ENCODE measurements around the gene GTSF1L. TPM values are rescaled to one million over a fixed set of nuclear protein-coding genes. Genes with fewer than 3 reads are reported as not detected.

Gene GTSF1L
- total RNA-seq, 2 experiments from 2014 or later = not detected

GRCh38 chr20:43695571-43695970 lies 31.2 kb downstream of the GTSF1L start:
- Mint-ChIP-seq H3K27ac (no peak overlapping the region), H3K27me3 (no peaks in the 10 kb centered on the region), H3K4me3 (no peak overlapping the region), H3K4me1 (peaks cover 15% of the 10 kb centered on the region), H3K9me3 (no peaks in the 10 kb centered on the region), H3K36me3 (ENCODE audit: low read depth) (peaks cover 30% of the 10 kb centered on the region)
- ChIA-PET POLR2A (no interaction called here), CTCF (no interaction called here)
- no peak for DNase-seq

- peaks cover 7% of the 10 kb centered on the region for H3K4me1 Mint-ChIP-seq
These were observed 32.0 kb downstream of the GTSF1L start for GRCh38 chr20:43694763-43695162.

GRCh38 chr20:43691928-43692524 lies 34.8 kb downstream of the GTSF1L start:
- H3K27me3 Mint-ChIP-seq = no peaks in the 10 kb centered on the region
- no peaks in the 10 kb centered on the region for H3K4me1 Mint-ChIP-seq
- H3K36me3 Mint-ChIP-seq (ENCODE audit: low read depth) = peaks cover 14% of the 10 kb centered on the region
- H3K9me3 Mint-ChIP-seq = no peaks in the 10 kb centered on the region
- ChIA-PET POLR2A (interaction anchor here (0.9 to 1.6 kb wide), 3 partner anchors 24 to 235 kb away, joined by 3 to 6 read pairs (median 3); partner anchors contain the start of gene SRSF6), CTCF (interaction anchor here (0.5 to 3.4 kb wide), 12 partner anchors 11 to 396 kb away, joined by 3 to 27 read pairs (median 4); partner anchors contain the start of gene IFT52)
- no peak overlapping the region for H3K4me3 Mint-ChIP-seq
- peak; percentile 67 for DNase-seq
- no peak overlapping the region for H3K27ac Mint-ChIP-seq

More at GRCh38 chr20:43694763-43695162, 32.0 kb downstream of the GTSF1L start:
- CTCF ChIA-PET = no interaction called here
- DNase-seq = no peak
- no peak overlapping the region for H3K4me3 Mint-ChIP-seq
- no peaks in the 10 kb centered on the region for H3K9me3 Mint-ChIP-seq
- POLR2A ChIA-PET = no interaction called here
- peaks cover 22% of the 10 kb centered on the region for H3K36me3 Mint-ChIP-seq (ENCODE audit: low read depth)
- no peak overlapping the region for H3K27ac Mint-ChIP-seq
- no peaks in the 10 kb centered on the region for H3K27me3 Mint-ChIP-seq

GRCh38 chr20:43690943-43691598 lies 35.7 kb downstream of the GTSF1L start:
- no peak overlapping the region for H3K27ac Mint-ChIP-seq

GRCh38 chr20:43689165-43689564 lies 37.6 kb downstream of the GTSF1L start:
- POLR2A ChIA-PET = no interaction called here
- no peak overlapping the region for H3K27ac Mint-ChIP-seq

More at GRCh38 chr20:43690943-43691598, 35.7 kb downstream of the GTSF1L start:
- ChIA-PET CTCF (interaction anchor here (0.5 to 3.4 kb wide), 7 partner anchors 10 to 397 kb away, joined by 3 to 27 read pairs (median 6); partner anchors contain the start of gene IFT52), POLR2A (interaction anchor here (1.6 kb wide), 1 partner anchor 234 kb away, joined by 6 read pairs; the partner anchor contains the start of gene SRSF6)
- no peaks in the 10 kb centered on the region for H3K27me3 Mint-ChIP-seq
- no peak for DNase-seq
- H3K4me3 Mint-ChIP-seq = no peak overlapping the region
- peaks cover 22% of the 10 kb centered on the region for H3K36me3 Mint-ChIP-seq (ENCODE audit: low read depth)
- no peaks in the 10 kb centered on the region for H3K4me1 Mint-ChIP-seq
- no peaks in the 10 kb centered on the region for H3K9me3 Mint-ChIP-seq

GRCh38 chr20:43686820-43687219 lies 40.0 kb downstream of the GTSF1L start:
- POLR2A ChIA-PET = no interaction called here
- H3K36me3 Mint-ChIP-seq (ENCODE audit: low read depth) = peaks cover 9% of the 10 kb centered on the region
- H3K27ac Mint-ChIP-seq = no peak overlapping the region
- no peak for DNase-seq
- no peaks in the 10 kb centered on the region for H3K9me3 Mint-ChIP-seq
- H3K4me1 Mint-ChIP-seq = no peaks in the 10 kb centered on the region
- CTCF ChIA-PET = no interaction called here
- H3K4me3 Mint-ChIP-seq = no peak overlapping the region
- no peaks in the 10 kb centered on the region for H3K27me3 Mint-ChIP-seq

More at GRCh38 chr20:43689165-43689564, 37.6 kb downstream of the GTSF1L start:
- CTCF ChIA-PET = interaction anchor here (1.1 to 1.5 kb wide), 2 partner anchors 151 to 391 kb away, joined by 3 to 7 read pairs; no protein-coding TSS in a partner anchor
- no peaks in the 10 kb centered on the region for H3K9me3 Mint-ChIP-seq
- H3K4me1 Mint-ChIP-seq = no peaks in the 10 kb centered on the region
- H3K36me3 Mint-ChIP-seq (ENCODE audit: low read depth) = peaks cover 16% of the 10 kb centered on the region
- DNase-seq = no peak
- H3K27me3 Mint-ChIP-seq = no peaks in the 10 kb centered on the region
- H3K4me3 Mint-ChIP-seq = no peak overlapping the region

- ChIA-PET CTCF (no interaction called here), POLR2A (no interaction called here)
- peaks cover 2% of the 10 kb centered on the region for H3K4me1 Mint-ChIP-seq
- H3K36me3 Mint-ChIP-seq (ENCODE audit: low read depth) = peaks cover 22% of the 10 kb centered on the region
- no peaks in the 10 kb centered on the region for H3K9me3 Mint-ChIP-seq
- H3K27me3 Mint-ChIP-seq = no peaks in the 10 kb centered on the region
- H3K4me3 Mint-ChIP-seq = no peak overlapping the region
- no peak overlapping the region for H3K27ac Mint-ChIP-seq
- no peak for DNase-seq
These were observed 44.4 kb downstream of the GTSF1L start for GRCh38 chr20:43682446-43682845.

GRCh38 chr20:43681991-43682410 lies 44.8 kb downstream of the GTSF1L start:
- no peak overlapping the region for H3K4me3 Mint-ChIP-seq
- POLR2A ChIA-PET = interaction anchor here (1.6 kb wide), 1 partner anchor 225 kb away, joined by 5 read pairs; the partner anchor contains the start of gene SRSF6
- H3K27me3 Mint-ChIP-seq = no peaks in the 10 kb centered on the region
- peaks cover 2% of the 10 kb centered on the region for H3K4me1 Mint-ChIP-seq
- DNase-seq = no peak
- H3K36me3 Mint-ChIP-seq (ENCODE audit: low read depth) = peaks cover 25% of the 10 kb centered on the region
- CTCF ChIA-PET = interaction anchor here (1.7 kb wide), 1 partner anchor 10 kb away, joined by 3 read pairs; no protein-coding TSS in a partner anchor
- H3K9me3 Mint-ChIP-seq = no peaks in the 10 kb centered on the region
- H3K27ac Mint-ChIP-seq = peak overlapping the region; percentile 52

GRCh38 chr20:43681468-43681942 lies 45.3 kb downstream of the GTSF1L start:
- no peak overlapping the region for H3K27ac Mint-ChIP-seq
- no peak overlapping the region for H3K4me3 Mint-ChIP-seq
- POLR2A ChIA-PET = interaction anchor here (1.6 kb wide), 1 partner anchor 224 kb away, joined by 5 read pairs; the partner anchor contains the start of gene SRSF6
- no peak for DNase-seq
- peaks cover 2% of the 10 kb centered on the region for H3K4me1 Mint-ChIP-seq
- no peaks in the 10 kb centered on the region for H3K27me3 Mint-ChIP-seq
- peaks cover 27% of the 10 kb centered on the region for H3K36me3 Mint-ChIP-seq (ENCODE audit: low read depth)
- H3K9me3 Mint-ChIP-seq = no peaks in the 10 kb centered on the region
- CTCF ChIA-PET = interaction anchor here (1.7 kb wide), 1 partner anchor 10 kb away, joined by 3 read pairs; no protein-coding TSS in a partner anchor

GRCh38 chr20:43680981-43681380 lies 45.8 kb downstream of the GTSF1L start:
- ChIA-PET POLR2A (interaction anchor here (1.6 kb wide), 1 partner anchor 224 kb away, joined by 5 read pairs; the partner anchor contains the start of gene SRSF6), CTCF (interaction anchor here (1.7 kb wide), 1 partner anchor 11 kb away, joined by 3 read pairs; no protein-coding TSS in a partner anchor)
- Mint-ChIP-seq H3K4me3 (no peak overlapping the region), H3K27ac (no peak overlapping the region), H3K36me3 (ENCODE audit: low read depth) (peaks cover 26% of the 10 kb centered on the region), H3K27me3 (no peaks in the 10 kb centered on the region), H3K9me3 (no peaks in the 10 kb centered on the region), H3K4me1 (peaks cover 5% of the 10 kb centered on the region)
- no peak for DNase-seq

GRCh38 chr20:43676368-43676767 lies 50.4 kb downstream of the GTSF1L start:
- no peaks in the 10 kb centered on the region for H3K27me3 Mint-ChIP-seq
- H3K36me3 Mint-ChIP-seq (ENCODE audit: low read depth) = peaks cover 45% of the 10 kb centered on the region
- H3K9me3 Mint-ChIP-seq = no peaks in the 10 kb centered on the region
- DNase-seq = no peak
- ChIA-PET POLR2A (no interaction called here), CTCF (no interaction called here)
- H3K4me3 Mint-ChIP-seq = no peak overlapping the region
- H3K4me1 Mint-ChIP-seq = peaks cover 5% of the 10 kb centered on the region
- no peak overlapping the region for H3K27ac Mint-ChIP-seq
